BJ (cell line): ENCODE measurements around the gene FAM47E. TPM values are rescaled to one million over a fixed set of nuclear protein-coding genes. Genes with fewer than 3 reads are reported as not detected.

Experiments
- CTCF ChIA-PET: fragments of 350-600 bp; formaldehyde crosslinking; extraction: SDS; loops from one replicate; lab custom pipeline; 2021; ENCODE audit warnings: antibody characterized with exemption, inconsistent platforms; lab: Yijun Ruan, JAX
- POLR2A ChIA-PET: fragments of 300-600 bp; sonication (Branson Sonifier 250); formaldehyde crosslinking; extraction: SDS; loops from one replicate; lab custom pipeline; 2021; ENCODE audit warnings: antibody characterized with exemption; lab: Charles Lee
- DNase-seq: peaks from one replicate; pipeline ENCODE4 v3.0.0-alpha.2; 2011; ENCODE audit warnings: low read depth
- H3K27me3 ChIP-seq: 2 replicates; pipeline ENCODE4 v1.6.0; 2011; ENCODE audit warnings: low read length; ENCODE audit not compliant: control insufficient read depth, insufficient read depth
- H3K36me3 ChIP-seq: 2 replicates; pipeline ENCODE4 v1.5.1; 2011; ENCODE audit warnings: low read length; ENCODE audit not compliant: control insufficient read depth, insufficient read depth
- H3K4me3 ChIP-seq: 2 replicates; pipeline ENCODE4 v1.5.1; 2011; ENCODE audit warnings: low read depth, mild to moderate bottlenecking, control low read depth, low read length
- polyA plus RNA-seq: library from polyadenylated mRNA; depleted of rRNA; stranded (reverse); fragments of >200 nt; gene quantifications from 2 replicates; pipeline ENCODE4 v1.2.3, GENCODE V29; 2011
- TF ChIP-seq, protein P1 (sequence below): IDR thresholded peaks from 2 replicates; pipeline ENCODE4 v1.5.1; 2011; ENCODE audit warnings: low read depth, mild to moderate bottlenecking, control low read depth, inconsistent platforms, low read length, moderate library complexity; ENCODE audit not compliant: insufficient read depth

Gene FAM47E
- polyA plus RNA-seq, 1 experiment = 0.05 TPM

DNA sequence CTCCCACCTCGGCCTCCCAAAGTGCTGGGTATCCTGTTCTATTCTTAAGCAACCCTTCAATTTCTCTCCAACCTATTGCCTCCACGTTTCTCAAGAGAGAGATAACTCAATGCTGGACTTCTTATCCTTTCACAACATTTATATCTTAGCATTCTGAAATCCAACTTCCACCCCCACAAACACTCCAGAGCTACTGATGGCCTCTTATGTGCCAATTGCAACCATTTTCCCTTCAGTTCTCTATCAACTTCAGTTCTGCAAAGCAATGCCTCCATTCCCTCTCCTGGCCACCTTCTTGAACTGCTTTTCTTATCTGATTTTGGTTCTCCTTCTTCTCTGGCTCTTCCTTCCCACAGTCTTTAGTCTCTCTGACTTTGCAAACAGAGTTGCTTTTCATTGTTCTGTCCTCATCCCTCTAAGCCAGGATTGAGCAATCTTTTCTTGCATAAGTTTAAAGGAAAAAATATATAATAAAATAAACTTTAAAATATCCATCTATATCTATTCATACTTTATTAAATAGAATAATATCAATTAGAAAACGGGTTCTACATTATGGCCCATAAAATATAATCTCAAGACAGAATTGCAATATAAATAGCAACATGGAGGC is 51.4 kb downstream of the FAM47E start:
- no peak for DNase-seq
- CTCF ChIA-PET = no interaction called here
- no peak overlapping the region for H3K4me3 ChIP-seq

DNA sequence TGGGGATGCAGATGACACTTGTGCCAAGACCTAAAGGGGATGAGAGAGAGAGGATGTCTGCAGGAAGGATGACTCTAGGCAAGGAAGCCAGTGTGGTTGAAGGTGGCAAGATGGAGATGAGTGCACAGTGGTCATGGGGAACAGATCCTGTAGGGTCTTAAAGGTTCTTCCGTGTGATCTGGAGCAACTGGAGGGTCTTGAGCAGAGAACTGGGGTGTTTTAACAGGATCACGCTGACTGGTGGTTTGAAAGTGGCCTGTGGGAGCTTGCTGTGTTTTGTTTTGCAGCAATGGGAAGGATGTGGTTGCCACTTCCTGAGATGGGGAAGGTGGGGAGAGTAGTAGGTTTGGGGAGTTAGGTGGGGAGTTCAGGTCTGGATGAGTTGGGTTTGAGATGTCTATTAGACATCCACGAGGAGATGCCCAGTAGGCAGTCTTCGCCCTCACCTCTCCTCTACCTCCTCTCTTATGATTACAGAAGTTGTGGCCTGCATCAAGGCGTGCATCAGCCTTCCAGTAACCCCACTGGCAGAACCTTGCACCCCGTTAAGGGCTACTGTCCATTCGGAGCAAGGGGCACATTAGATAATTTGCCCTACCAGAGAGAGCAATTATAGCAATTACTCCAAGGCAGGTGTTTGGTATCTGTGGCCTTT is 53.6 kb downstream of the FAM47E start:
- peaks cover 4% of the 10 kb centered on the region for H3K36me3 ChIP-seq
- CTCF ChIA-PET = interaction anchor here (1.0 to 3.9 kb wide), 2 partner anchors 7 to 125 kb away, joined by 3 to 44 read pairs; no protein-coding TSS in a partner anchor
- POLR2A ChIA-PET = no interaction called here
- peak overlapping the region; percentile 87 for H3K4me3 ChIP-seq
- no peaks in the 10 kb centered on the region for H3K27me3 ChIP-seq
- no peak for DNase-seq
- TF ChIP-seq, protein P1, sequence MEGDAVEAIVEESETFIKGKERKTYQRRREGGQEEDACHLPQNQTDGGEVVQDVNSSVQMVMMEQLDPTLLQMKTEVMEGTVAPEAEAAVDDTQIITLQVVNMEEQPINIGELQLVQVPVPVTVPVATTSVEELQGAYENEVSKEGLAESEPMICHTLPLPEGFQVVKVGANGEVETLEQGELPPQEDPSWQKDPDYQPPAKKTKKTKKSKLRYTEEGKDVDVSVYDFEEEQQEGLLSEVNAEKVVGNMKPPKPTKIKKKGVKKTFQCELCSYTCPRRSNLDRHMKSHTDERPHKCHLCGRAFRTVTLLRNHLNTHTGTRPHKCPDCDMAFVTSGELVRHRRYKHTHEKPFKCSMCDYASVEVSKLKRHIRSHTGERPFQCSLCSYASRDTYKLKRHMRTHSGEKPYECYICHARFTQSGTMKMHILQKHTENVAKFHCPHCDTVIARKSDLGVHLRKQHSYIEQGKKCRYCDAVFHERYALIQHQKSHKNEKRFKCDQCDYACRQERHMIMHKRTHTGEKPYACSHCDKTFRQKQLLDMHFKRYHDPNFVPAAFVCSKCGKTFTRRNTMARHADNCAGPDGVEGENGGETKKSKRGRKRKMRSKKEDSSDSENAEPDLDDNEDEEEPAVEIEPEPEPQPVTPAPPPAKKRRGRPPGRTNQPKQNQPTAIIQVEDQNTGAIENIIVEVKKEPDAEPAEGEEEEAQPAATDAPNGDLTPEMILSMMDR = no peak

More for the DNA sequence above, 51.4 kb downstream of the FAM47E start:
- Histone ChIP-seq H3K36me3 (no peaks in the 10 kb centered on the region), H3K27me3 (no peaks in the 10 kb centered on the region)
- POLR2A ChIA-PET = no interaction called here
- TF ChIP-seq, protein P1 = no peak

DNA sequence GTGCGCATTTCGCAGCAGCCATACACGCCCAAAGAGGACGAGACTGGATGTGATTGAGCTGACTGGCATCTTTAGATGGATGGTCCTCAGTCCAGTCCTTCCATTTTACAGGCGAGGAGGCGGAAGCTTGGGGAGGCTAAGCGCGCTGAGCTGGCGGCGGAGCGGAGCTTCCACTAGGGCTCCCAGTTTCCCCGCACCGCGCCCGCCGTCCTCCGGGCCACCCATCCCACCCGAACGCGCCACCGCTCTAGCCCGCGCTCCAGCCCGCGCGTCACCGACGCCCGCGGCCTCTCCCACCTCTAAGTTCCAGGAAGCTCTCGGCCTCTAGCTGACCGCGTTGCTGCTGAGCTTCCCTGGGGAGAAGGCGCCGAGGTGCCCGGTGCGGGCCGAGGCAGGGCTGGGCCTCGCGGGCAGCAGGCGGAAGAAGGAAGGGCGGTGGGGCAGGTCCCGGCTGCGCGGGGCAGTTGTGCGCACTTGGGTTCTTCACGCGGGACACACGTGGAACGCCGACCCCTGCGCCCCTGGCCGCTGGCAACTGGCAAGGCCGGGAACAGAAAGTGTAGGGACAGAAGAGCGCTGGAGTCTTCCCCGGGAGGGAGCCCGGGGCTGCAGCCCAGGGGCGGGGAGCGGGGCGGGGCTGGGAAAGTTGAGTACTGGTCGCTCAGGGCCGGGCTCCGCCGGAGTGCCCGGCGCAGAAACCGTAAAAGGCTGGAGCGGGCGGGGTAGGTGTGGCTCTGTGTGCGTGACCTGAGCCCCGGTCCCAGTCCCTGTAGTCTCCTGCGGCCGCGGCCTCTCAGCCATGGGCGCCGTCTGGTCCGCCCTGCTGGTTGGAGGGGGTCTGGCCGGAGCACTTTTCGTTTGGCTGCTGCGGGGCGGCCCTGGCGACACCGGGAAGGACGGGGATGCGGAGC is 54.7 kb downstream of the FAM47E start, which contains the start of gene STBD1:
Gene STBD1, plus strand, starts transcription at position 763 of the 911 bp plus-strand sequence. Its CDS starts 37 bp downstream, at position 800.
- TF ChIP-seq, protein P1 = 0 out of 2 replicates have a peak, but pooled peaks have one; percentile 13
- CTCF ChIA-PET = interaction anchor here (0.5 to 3.9 kb wide), 14 partner anchors 8 to 126 kb away, joined by 3 to 44 read pairs (median 3); no protein-coding TSS in a partner anchor
- Histone ChIP-seq H3K4me3 (peak within 1 kb of the TSS; percentile 87), H3K36me3 (peaks cover 6% of the 10 kb centered on the region), H3K27me3 (no peaks in the 10 kb centered on the region)
- POLR2A ChIA-PET = interaction anchor here (0.6 to 0.9 kb wide), 3 partner anchors 114 to 599 kb away, joined by 3 to 4 read pairs (median 4); partner anchors contain the start of gene CCDC158
- no peak for DNase-seq

DNA sequence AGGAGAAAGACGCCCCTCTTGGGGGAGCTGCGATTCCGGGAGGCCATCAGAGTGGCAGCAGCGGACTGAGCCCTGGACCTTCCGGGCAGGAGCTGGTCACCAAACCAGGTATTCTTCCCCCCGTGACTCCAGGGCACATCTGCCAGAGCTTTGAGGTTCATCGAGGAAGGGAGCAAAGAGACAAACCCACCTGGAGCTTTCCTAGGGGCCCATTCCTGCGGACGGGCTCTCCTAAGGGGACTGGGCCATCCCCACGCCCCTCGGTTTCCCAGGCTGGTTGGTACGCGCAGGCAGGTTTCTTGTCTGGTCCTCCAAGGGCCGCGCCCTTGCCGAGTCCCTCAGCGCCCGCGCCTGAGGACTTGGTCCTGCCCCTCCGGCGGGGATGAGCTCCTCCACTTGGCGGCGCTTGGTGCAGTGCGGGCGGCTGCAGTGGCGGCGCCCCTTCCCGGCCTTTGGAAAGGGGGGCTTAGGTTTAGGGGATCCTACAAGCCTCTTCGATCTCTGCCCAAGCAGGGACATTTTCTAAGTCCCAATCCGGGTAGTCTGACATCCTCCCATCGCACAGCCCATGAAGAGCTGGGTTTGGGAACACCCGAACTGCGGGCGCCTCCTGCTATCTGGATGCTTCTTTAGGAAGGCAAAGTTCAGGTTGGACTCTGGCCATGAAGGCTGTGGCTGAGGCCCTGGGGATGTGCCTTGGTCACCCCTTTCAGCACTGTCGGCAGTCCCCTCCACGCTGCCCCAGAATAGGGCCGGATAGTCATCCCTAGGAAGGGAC is 55.5 kb downstream of the FAM47E start:
- CTCF ChIA-PET = interaction anchor here (0.5 to 3.9 kb wide), 13 partner anchors 10 to 127 kb away, joined by 3 to 44 read pairs (median 3); no protein-coding TSS in a partner anchor
- TF ChIP-seq, protein P1 = peak; percentile 74

More for the DNA sequence above, 55.5 kb downstream of the FAM47E start:
- DNase-seq = no peak
- Histone ChIP-seq H3K27me3 (no peaks in the 10 kb centered on the region), H3K36me3 (peaks cover 6% of the 10 kb centered on the region), H3K4me3 (peak overlapping the region; percentile 87)
- POLR2A ChIA-PET = interaction anchor here (0.6 to 0.9 kb wide), 3 partner anchors 37 to 114 kb away, joined by 3 read pairs; partner anchors contain the start of gene CCDC158
